K562 treated with DMSO at 1 percent for 4 hours (cell line): Measurements from ENCODE around the gene TTC34. TPM values are rescaled to one million over a fixed set of nuclear protein-coding genes. Genes with fewer than 3 reads are reported as not detected.

Experiments used
- total RNA-seq: library from RNA; unstranded; fragments of 300-600 nt; gene quantifications from 2 replicates; pipeline ENCODE4 v1.2.3, GENCODE V29; 2022; ENCODE audit not compliant: insufficient read depth

Gene TTC34, protein sequence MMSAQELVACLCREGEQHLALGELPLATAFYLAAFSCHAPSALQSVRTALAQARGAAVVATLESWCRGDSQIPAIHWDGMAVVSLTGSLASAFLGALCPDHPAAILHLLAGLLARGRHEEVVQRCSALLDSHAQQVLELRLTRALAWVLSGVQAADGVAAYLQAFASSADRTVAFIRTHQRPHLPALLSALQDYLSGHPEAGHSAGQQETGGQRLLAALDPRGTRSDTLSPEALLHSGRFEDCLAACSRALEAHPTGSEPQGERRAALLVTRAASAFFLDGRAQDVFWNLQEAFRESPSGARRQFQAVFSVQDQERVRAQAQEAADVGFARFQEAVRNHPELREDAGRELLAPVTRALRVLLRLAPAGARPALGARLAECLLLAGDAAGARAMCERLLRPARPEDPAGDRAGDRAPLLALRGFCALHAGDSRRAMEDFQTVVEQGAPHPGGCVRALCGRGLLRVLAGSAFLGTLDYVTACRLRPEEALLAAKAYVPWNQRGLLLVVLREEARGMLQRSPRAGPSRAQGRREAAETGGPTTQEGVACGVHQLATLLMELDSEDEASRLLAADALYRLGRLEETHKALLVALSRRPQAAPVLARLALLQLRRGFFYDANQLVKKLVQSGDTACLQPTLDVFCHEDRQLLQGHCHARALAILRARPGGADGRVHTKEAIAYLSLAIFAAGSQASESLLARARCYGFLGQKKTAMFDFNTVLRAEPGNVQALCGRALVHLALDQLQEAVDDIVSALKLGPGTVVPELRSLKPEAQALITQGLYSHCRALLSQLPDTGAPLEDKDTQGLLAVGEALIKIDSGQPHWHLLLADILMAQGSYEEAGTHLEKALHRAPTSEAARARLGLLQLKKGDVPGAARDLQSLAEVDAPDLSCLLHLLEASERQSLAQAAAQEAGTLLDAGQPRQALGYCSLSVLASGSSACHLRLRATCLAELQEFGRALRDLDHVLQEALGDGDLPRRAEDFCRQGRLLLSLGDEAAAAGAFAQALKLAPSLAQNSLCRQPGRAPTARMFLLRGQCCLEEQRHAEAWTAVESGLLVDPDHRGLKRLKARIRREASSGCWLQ
- 0.13 TPM in 1 of 2 replicates, not detected in the other for total RNA-seq

DNA sequence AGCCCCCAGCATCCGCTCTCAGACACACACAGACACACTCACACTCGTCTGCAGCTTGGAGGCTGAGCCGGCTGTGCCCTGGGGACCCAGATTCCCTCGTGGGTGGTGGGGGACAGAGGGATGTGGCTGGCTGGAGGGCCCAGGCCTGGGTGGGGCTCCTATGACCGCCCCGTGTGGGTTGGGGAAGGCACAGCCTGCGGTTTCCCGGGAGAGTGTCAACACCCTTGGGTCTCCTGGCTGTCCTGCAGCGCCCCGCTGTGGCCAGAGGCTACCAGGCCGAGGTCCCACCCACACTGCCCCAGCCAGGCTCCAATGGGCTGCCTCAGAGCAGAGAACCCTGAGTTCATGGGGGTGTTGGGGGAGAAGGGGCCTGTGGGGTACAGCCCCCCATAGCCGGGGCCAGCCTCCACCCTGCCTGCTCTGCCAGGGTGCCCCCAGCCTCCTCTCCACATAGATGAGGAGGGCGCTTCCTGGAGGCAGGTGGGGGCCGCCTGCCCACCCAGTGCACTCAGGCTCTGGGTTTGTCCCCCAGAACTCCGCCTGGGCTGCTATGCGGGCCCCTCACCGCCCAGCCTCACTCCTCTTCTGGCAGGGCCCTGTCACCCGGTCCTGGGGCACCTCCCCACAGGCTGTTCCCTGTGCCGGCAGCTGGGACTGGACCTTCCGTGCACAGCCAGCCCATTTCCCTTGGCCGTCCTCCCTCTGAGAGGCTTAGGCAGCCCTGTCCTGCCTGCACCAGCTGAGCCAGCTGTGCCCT, at the start of gene TTC34:
TSS of gene TTC34 (minus strand) at position 159 of the 757 bp plus-strand sequence. CDS start 866 bp downstream, outside the sequence.

DNA sequence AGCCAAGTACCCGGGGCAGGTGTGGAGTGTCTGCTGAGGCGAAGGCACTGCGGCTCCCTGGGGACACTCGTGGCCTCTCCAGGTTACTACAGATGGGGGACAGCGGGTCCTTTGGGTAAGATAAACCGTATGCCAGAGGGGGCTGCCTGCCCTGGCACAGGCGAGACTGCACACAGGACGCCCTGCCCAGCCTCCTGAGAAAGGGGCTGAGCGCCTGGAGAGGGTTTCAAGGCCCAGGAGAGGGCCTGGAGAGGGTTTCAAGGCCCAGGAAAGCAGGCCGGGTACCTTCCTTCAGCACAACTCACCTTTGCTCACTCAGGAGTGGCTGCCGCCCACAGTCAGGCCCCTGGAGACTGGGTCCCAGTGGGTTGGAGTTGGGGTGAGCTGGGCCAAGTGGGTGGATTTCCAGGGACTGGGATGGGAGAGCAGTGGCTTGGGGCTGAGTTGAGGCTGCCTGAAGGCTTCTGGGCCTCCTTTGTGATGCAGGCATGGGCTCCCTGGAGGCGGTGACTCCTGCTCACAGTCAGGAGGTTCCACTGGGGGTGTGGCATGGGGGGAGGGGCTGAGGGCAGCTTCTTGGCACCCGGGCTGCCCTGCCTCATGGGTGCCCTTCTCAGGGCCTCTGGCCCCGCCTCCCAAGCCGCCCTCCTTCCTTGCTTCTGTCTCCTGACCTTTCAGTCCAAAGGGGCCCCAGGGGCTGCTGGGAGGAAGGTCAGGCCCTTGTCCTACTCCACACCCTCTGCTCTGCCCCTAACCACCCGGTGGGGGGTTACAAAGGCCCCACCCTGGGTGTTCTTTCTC, 168.7 kb downstream of the TTC34 start, which contains the start of gene MMEL1:
TSS of gene MMEL1 (minus strand) at position 456 of the 801 bp plus-strand sequence. CDS start 3,532 bp downstream, outside the sequence.

DNA sequence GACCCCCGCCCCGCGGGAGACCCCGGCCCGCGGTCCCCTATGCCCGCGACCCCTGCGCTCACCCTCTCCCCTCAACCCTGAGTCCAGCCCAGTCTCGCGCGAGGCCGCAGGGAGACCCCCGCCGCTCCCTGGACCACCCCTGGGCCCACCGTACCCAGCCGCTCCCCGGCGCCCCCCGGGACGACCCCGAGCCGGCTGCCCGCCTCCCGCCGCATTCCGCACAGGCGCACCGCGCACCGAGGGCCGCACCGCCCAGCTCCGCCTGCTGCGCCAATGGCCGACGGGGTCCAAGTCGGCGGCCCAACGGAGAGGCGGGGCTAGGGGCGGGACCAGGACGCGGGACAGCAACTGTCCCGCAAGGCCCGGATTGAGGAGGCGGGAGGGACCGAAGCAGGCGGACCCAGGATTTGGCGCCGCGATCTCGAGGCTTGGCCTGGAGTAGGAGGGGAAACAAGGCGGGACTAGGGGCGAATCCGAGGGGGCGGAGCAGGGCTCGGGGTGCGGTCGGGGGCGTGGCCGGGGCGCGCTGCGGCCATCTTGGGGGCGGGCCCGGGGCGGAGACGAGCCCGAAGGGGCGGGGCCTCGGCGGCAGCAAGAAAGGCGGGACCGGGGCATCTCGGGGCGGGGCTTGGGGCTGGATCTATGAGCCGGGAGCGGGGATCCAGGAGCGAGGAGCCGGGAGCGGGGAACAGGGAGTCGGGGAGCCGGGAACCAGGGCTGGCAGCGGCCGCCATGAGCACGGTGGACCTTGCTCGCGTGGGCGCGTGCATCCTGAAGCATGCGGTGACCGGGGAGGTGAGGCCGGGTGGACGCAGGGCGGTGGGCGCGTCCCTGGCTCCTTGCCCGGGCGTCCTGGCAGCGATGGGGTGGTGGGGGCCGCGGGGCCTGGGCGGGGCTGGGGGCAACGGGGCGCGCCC, 215.1 kb downstream of the TTC34 start, which contains the start of gene PRXL2B:
TSS of gene PRXL2B (plus strand) at position 624 of the 917 bp plus-strand sequence. CDS start at position 733, 109 bp downstream.

Other genes with a start within 250 kb of the TTC34 start
- gene TNFRSF14, start 245.3 kb downstream of the TTC34 start, total RNA-seq: 9.7 and 15.3 TPM in 2 replicates
- gene PRXL2B, start 214.9 kb downstream of the TTC34 start, total RNA-seq: 18.7 and 21.8 TPM in 2 replicates
- not detected in 2 replicates for gene MMEL1, start 168.7 kb downstream of the TTC34 start, total RNA-seq
- not detected in 2 replicates for gene ACTRT2, start 219.8 kb upstream of the TTC34 start, total RNA-seq